ENCODE results near the gene AP1M1. TPM values are rescaled to one million over a fixed set of nuclear protein-coding genes. Genes with fewer than 3 reads are reported as not detected.
A peak's percentile ranks its signal among the peaks of the same experiment; 100 is the strongest.

The AP1M1 gene
- total RNA-seq, 1 experiment from 2014 or later: 27.7 TPM

- ChIA-PET CTCF (interaction anchor here (0.6 kb wide), 1 partner anchor 20 kb away, joined by 4 read pairs; the partner anchor contains the start of gene FAM32A), POLR2A (no interaction called here)
- TF ChIP-seq TCF7 (CRISPR knock-in tag; IDR thresholded peaks at IDR 0.05; ENCODE audit: low read depth) (no peak), RORB (CRISPR knock-in tag; IDR thresholded peaks at IDR 0.05) (no peak)
- TF ChIP-seq, protein P1, sequence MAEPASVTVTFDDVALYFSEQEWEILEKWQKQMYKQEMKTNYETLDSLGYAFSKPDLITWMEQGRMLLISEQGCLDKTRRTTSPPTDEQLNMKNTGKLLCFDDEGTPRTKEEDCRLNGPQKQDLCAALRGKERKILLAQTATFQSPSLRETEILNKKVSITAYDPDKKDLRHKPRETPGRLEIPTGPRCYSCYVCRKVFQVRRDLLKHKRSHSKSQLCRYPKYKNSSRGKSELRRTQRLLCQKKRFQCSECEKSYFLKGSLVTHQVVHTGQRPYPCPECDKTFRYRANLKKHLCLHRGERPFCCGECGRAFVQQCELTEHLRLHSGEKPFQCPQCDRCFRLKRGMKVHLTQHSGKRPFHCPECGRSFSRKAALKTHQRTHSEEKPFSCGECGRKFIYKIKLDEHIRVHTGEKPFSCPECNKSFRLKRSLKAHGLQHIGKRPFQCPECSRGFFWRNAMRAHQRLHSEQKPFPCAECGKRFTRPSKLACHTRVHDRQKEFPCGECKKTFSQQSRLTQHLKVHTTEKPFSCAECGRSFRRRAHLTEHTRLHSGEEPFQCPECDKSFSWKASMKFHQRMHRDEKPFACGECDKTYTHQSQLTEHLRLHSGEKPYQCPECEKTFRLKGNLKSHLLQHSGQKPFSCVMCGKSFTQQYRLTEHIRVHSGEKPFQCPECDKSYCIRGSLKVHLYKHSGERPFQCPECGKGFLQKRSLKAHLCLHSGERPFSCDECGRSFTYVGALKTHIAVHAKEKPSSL (CRISPR knock-in tag; conservative IDR thresholded peaks at IDR 0.05): no peak
- H3K4me3 Mint-ChIP-seq: no peak overlapping the region
- no peaks in the 10 kb centered on the region for H3K9me3 Mint-ChIP-seq
- no peaks in the 10 kb centered on the region for H3K27me3 Mint-ChIP-seq (ENCODE audit: low read depth)
- no peak overlapping the region for H3K27ac Mint-ChIP-seq
- no peaks in the 10 kb centered on the region for H3K4me1 Mint-ChIP-seq
- no peak for ATAC-seq
- DNase-seq (ENCODE audit: low spot score): peak; percentile 5
- peaks cover 7% of the 10 kb centered on the region for H3K36me3 Mint-ChIP-seq
Observed at GRCh38 chr19:16205205-16206045, 7.7 kb downstream of the AP1M1 start.

DNA sequence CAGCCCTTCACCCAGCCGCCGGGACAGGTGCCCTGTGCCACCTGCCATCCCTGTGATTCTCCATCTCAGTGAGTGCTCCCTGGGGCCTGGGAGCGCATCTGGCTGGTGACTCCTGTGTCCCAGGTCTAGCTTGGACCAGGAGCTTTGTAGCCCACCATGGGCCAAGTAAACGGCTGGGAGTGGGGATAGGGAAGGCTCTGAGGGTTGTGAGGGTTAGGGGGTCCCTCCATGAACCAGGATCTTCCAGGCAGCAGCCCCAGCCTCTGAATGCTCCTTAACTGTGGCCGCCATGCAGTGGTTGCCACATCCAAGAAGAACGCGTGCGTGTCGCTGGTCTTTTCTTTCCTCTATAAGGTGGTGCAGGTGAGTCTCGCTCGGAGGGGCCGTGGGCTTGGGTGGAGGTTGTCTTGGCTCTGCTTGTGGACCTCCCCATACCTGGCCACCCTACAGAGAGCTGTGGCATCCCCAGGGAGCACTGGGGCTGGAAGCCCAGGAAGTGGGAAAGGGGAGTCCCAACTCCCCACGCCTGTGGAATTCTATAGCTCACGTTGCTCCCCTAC lies 8.4 kb downstream of the AP1M1 start:
- Mint-ChIP-seq H3K27me3 (ENCODE audit: low read depth) (no peaks in the 10 kb centered on the region), H3K4me3 (no peak overlapping the region), H3K36me3 (peaks cover 7% of the 10 kb centered on the region), H3K4me1 (no peaks in the 10 kb centered on the region), H3K27ac (no peak overlapping the region), H3K9me3 (no peaks in the 10 kb centered on the region)
- ATAC-seq (no peak), DNase-seq (ENCODE audit: low spot score) (peak; percentile 2)
- POLR2A ChIA-PET: no interaction called here
- CTCF ChIA-PET: no interaction called here
- TF ChIP-seq, protein P2, sequence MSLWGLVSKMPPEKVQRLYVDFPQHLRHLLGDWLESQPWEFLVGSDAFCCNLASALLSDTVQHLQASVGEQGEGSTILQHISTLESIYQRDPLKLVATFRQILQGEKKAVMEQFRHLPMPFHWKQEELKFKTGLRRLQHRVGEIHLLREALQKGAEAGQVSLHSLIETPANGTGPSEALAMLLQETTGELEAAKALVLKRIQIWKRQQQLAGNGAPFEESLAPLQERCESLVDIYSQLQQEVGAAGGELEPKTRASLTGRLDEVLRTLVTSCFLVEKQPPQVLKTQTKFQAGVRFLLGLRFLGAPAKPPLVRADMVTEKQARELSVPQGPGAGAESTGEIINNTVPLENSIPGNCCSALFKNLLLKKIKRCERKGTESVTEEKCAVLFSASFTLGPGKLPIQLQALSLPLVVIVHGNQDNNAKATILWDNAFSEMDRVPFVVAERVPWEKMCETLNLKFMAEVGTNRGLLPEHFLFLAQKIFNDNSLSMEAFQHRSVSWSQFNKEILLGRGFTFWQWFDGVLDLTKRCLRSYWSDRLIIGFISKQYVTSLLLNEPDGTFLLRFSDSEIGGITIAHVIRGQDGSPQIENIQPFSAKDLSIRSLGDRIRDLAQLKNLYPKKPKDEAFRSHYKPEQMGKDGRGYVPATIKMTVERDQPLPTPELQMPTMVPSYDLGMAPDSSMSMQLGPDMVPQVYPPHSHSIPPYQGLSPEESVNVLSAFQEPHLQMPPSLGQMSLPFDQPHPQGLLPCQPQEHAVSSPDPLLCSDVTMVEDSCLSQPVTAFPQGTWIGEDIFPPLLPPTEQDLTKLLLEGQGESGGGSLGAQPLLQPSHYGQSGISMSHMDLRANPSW (CRISPR knock-in tag; conservative IDR thresholded peaks at IDR 0.05; ENCODE audit: low read depth): no peak
- TF ChIP-seq, protein P3, sequence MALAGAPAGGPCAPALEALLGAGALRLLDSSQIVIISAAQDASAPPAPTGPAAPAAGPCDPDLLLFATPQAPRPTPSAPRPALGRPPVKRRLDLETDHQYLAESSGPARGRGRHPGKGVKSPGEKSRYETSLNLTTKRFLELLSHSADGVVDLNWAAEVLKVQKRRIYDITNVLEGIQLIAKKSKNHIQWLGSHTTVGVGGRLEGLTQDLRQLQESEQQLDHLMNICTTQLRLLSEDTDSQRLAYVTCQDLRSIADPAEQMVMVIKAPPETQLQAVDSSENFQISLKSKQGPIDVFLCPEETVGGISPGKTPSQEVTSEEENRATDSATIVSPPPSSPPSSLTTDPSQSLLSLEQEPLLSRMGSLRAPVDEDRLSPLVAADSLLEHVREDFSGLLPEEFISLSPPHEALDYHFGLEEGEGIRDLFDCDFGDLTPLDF (CRISPR knock-in tag; IDR thresholded peaks at IDR 0.05): no peak
- TF ChIP-seq E2F5 (CRISPR knock-in tag; IDR thresholded peaks at IDR 0.05) (no peak), TP53 (CRISPR knock-in tag; IDR thresholded peaks at IDR 0.05) (no peak), JAZF1 (CRISPR knock-in tag; IDR thresholded peaks at IDR 0.05) (no peak), ZBTB21 (CRISPR knock-in tag; IDR thresholded peaks at IDR 0.05; ENCODE audit: borderline replicate concordance) (no peak), HMGXB4 (CRISPR knock-in tag; IDR thresholded peaks at IDR 0.05) (no peak), FOXP1 (CRISPR knock-in tag; IDR thresholded peaks at IDR 0.05; ENCODE audit: borderline replicate concordance) (no peak), MAX (CRISPR knock-in tag; IDR thresholded peaks at IDR 0.05) (no peak), AFF4 (CRISPR knock-in tag; IDR thresholded peaks at IDR 0.05; ENCODE audit: borderline replicate concordance) (no peak)
- TF ChIP-seq, protein P4, sequence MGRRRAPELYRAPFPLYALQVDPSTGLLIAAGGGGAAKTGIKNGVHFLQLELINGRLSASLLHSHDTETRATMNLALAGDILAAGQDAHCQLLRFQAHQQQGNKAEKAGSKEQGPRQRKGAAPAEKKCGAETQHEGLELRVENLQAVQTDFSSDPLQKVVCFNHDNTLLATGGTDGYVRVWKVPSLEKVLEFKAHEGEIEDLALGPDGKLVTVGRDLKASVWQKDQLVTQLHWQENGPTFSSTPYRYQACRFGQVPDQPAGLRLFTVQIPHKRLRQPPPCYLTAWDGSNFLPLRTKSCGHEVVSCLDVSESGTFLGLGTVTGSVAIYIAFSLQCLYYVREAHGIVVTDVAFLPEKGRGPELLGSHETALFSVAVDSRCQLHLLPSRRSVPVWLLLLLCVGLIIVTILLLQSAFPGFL (CRISPR knock-in tag; IDR thresholded peaks at IDR 0.05; ENCODE audit: borderline replicate concordance): no peak
- TF ChIP-seq, protein P5, sequence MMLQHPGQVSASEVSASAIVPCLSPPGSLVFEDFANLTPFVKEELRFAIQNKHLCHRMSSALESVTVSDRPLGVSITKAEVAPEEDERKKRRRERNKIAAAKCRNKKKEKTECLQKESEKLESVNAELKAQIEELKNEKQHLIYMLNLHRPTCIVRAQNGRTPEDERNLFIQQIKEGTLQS (CRISPR knock-in tag; conservative IDR thresholded peaks at IDR 0.05): no peak
- TF ChIP-seq, protein P6, sequence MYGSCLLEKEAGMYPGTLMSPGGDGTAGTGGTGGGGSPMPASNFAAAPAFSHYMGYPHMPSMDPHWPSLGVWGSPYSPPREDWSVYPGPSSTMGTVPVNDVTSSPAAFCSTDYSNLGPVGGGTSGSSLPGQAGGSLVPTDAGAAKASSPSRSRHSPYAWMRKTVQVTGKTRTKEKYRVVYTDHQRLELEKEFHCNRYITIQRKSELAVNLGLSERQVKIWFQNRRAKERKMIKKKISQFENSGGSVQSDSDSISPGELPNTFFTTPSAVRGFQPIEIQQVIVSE (CRISPR knock-in tag; IDR thresholded peaks at IDR 0.05; ENCODE audit: borderline replicate concordance): no peak
